ENCODE results near the gene MATN4. TPM values are rescaled to one million over a fixed set of nuclear protein-coding genes. Genes with fewer than 3 reads are reported as not detected.

The MATN4 gene
- total RNA-seq, 2 donors from 2014 or later: 0.34 TPM; not detected in 1

DNA sequence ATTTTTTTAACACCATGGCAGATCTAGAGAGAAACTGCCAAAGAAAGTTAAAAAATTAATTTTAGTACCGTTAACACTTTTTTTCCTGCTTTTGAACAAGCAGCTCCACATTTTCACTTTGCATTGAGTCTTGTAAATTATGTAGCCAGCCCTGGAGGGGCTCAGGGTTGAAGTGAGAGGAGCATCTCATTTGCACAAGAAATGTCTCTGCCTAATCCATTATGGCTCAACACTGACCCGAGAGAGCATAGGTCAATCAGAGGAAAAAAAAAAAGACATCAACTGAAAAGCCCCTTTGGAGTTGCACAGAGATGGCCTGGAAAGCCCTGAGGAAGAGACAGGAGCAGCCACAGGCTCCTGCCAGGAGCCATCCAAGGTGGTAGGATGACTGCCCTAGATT lies 49.4 kb downstream of the MATN4 start:
- Histone ChIP-seq H3K27ac (no peak overlapping the region), H3K4me3 (no peak overlapping the region), H3K9me3 (no peaks in the 10 kb centered on the region), H3K36me3 (no peaks in the 10 kb centered on the region), H3K4me1 (replicated peaks) (no peaks in the 10 kb centered on the region), H3K27me3 (replicated peaks; ENCODE audit: insufficient read depth) (no peaks in the 10 kb centered on the region)
- intact Hi-C loops (cut with DNase I): no loop called here
- DNase-seq (ENCODE audit: low spot score): no peak
- WGBS: 49% methylated on average over 2 of the region's 2 CpGs
- TF ChIP-seq CTCF (IDR thresholded peaks at IDR 0.05): no peak
- no peak for TF ChIP-seq POLR2AphosphoS5 (IDR thresholded peaks at IDR 0.05)
- TF ChIP-seq POLR2A (IDR thresholded peaks at IDR 0.05): no peak

DNA sequence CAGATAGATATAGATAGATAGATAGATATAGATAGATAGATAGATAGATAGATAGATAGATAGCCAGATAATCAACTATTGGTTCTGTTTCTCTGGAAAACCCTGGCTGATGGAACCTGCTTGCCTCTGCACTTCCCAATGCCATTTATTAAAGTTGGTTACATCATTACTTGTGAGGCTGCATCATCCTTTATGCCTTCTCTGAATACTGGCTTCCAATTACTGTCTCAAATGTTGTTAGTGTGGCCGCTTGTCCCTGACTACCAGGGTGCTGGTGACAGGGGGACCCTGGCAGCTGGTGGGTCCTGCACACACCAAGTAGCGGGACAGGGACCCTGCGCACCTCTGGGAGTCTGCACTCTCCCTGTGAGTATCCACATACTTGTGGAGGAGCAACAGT lies 49.8 kb downstream of the MATN4 start:
- no peak overlapping the region for H3K4me3 ChIP-seq
- no peaks in the 10 kb centered on the region for H3K9me3 ChIP-seq
- TF ChIP-seq POLR2A (IDR thresholded peaks at IDR 0.05) (no peak), CTCF (IDR thresholded peaks at IDR 0.05) (no peak), POLR2AphosphoS5 (IDR thresholded peaks at IDR 0.05) (no peak)
- intact Hi-C loops (cut with DNase I): no loop called here
- H3K4me1 ChIP-seq (replicated peaks): no peaks in the 10 kb centered on the region
- DNase-seq (ENCODE audit: low spot score): no peak
- no peak overlapping the region for H3K27ac ChIP-seq
- H3K27me3 ChIP-seq (replicated peaks; ENCODE audit: insufficient read depth): no peaks in the 10 kb centered on the region
- 91% methylated on average over 3 of the region's 3 CpGs for WGBS
- H3K36me3 ChIP-seq: no peaks in the 10 kb centered on the region

- TF ChIP-seq POLR2A (IDR thresholded peaks at IDR 0.05) (no peak), POLR2AphosphoS5 (IDR thresholded peaks at IDR 0.05) (no peak), CTCF (IDR thresholded peaks at IDR 0.05) (no peak)
- H3K36me3 ChIP-seq: no peaks in the 10 kb centered on the region
These were observed 50.4 kb downstream of the MATN4 start for GRCh38 chr20:45257711-45258110.

GRCh38 chr20:45257161-45257560 lies 50.9 kb downstream of the MATN4 start:
- H3K27me3 ChIP-seq (replicated peaks; ENCODE audit: insufficient read depth): no peaks in the 10 kb centered on the region
- no peaks in the 10 kb centered on the region for H3K9me3 ChIP-seq
- no peaks in the 10 kb centered on the region for H3K36me3 ChIP-seq
- no peak for DNase-seq (ENCODE audit: low spot score)
- 93% methylated on average over 3 of the region's 3 CpGs for WGBS
- no peaks in the 10 kb centered on the region for H3K4me1 ChIP-seq (replicated peaks)
- TF ChIP-seq POLR2A (IDR thresholded peaks at IDR 0.05) (no peak), POLR2AphosphoS5 (IDR thresholded peaks at IDR 0.05) (no peak), CTCF (IDR thresholded peaks at IDR 0.05) (no peak)
- H3K4me3 ChIP-seq: no peak overlapping the region
- intact Hi-C loops (cut with DNase I): no loop called here
- H3K27ac ChIP-seq: no peak overlapping the region

More at GRCh38 chr20:45257711-45258110, 50.4 kb downstream of the MATN4 start:
- intact Hi-C loops (cut with DNase I): no loop called here
- Histone ChIP-seq H3K4me3 (no peak overlapping the region), H3K27me3 (replicated peaks; ENCODE audit: insufficient read depth) (no peaks in the 10 kb centered on the region), H3K27ac (no peak overlapping the region), H3K9me3 (no peaks in the 10 kb centered on the region), H3K4me1 (replicated peaks) (no peaks in the 10 kb centered on the region)
- no peak for DNase-seq (ENCODE audit: low spot score)
- WGBS: 59% methylated on average over 7 of the region's 7 CpGs

- H3K4me1 ChIP-seq (replicated peaks): no peaks in the 10 kb centered on the region
- no peak within 1 kb of the TSS for H3K4me3 ChIP-seq
- peak; percentile 82 for DNase-seq (ENCODE audit: low spot score)
- WGBS: 37% methylated on average over 7 of the region's 7 CpGs
- intact Hi-C loops (cut with DNase I): no loop called here
- no peaks in the 10 kb centered on the region for H3K36me3 ChIP-seq
- H3K27ac ChIP-seq: peak within 1 kb of the TSS; percentile 30 to 55
- no peaks in the 10 kb centered on the region for H3K27me3 ChIP-seq (replicated peaks; ENCODE audit: insufficient read depth)
- no peaks in the 10 kb centered on the region for H3K9me3 ChIP-seq
- TF ChIP-seq POLR2A (IDR thresholded peaks at IDR 0.05) (peak; percentile 42), CTCF (IDR thresholded peaks at IDR 0.05) (no peak), POLR2AphosphoS5 (IDR thresholded peaks at IDR 0.05) (peak; percentile 73)
These were observed 53.5 kb downstream of the MATN4 start, which contains the start of gene SLPI for GRCh38 chr20:45254383-45255262. Gene SLPI, minus strand, starts transcription at chr20:45254564. Its CDS starts 21 bp downstream, at chr20:45254543.

Measured in prostate gland (tissue), 2 donors.